Measurements from ENCODE around the gene CACNA1G.

GRCh38 chr17:50511058-50511457 is 49.5 kb upstream of the CACNA1G start:
- no peak for TF ChIP-seq CTCF (IDR thresholded peaks at IDR 0.05)
- TF ChIP-seq POLR2A (IDR thresholded peaks at IDR 0.05), result no peak

Measured in vagina (tissue), 2 donors.